ENCODE data around the gene ITIH5.

The ITIH5 gene

DNA sequence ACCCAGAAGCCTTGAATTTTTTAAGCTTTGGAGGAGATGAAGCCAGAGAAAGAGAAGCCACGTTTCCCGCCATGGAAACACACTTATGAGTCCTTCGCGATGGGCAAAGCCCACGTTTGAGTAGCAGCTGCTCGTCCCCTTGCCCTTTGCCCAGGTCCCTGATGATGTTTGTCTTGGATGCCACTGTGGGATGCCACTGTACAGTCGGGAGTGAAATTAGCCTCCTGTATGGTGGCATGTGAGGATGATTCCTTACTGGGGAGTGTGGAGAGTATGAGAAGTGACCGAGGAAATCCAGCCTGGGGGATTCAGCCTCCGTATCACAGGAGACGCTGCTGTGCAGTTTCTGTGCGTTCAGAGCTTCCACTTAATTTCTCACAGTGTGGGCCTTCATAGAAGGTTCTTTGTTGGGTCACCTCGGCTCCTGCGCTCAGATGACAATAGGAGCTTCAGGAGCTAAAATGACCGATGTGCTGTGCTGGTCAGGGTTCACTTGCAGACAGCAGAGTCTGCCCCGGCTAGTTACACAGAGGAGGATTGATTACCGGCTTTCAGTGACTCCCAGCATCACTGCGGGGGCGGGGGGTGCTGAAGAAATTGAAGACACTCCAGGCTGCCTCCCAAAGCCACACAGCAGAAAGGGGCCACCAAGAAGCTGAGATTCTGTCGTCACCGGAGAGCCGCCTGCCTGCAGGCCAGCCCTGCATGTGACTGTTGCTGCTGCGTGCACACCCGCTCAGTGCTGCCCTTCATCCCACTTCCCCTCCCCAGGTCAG is 133.9 kb downstream of the ITIH5 start:
- TF ChIP-seq, protein P1, sequence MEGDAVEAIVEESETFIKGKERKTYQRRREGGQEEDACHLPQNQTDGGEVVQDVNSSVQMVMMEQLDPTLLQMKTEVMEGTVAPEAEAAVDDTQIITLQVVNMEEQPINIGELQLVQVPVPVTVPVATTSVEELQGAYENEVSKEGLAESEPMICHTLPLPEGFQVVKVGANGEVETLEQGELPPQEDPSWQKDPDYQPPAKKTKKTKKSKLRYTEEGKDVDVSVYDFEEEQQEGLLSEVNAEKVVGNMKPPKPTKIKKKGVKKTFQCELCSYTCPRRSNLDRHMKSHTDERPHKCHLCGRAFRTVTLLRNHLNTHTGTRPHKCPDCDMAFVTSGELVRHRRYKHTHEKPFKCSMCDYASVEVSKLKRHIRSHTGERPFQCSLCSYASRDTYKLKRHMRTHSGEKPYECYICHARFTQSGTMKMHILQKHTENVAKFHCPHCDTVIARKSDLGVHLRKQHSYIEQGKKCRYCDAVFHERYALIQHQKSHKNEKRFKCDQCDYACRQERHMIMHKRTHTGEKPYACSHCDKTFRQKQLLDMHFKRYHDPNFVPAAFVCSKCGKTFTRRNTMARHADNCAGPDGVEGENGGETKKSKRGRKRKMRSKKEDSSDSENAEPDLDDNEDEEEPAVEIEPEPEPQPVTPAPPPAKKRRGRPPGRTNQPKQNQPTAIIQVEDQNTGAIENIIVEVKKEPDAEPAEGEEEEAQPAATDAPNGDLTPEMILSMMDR (conservative IDR thresholded peaks at IDR 0.05; ENCODE audit: low read length): no peak
- DNase-seq (ENCODE audit: low read depth): no peak
- no peak overlapping the region for H3K4me3 ChIP-seq (ENCODE audit: low read length)

DNA sequence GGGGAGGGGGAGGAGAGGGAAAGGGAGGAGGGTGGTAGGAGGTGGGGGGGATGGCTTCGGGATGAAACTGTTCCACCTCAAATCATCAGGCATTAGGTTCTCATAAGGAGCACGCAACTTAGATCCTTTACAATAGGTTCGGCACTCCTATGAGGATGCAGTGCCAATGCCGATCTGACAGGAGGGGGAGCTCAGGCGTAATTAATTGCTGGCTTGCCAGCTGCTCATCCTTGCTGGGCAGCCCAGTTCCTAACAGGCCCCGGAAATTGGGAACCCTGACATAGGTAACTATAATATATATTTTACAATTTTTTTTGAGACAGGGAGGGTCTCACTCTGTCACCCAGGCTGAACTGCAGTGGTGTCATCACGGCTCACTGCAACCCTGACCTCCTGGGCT is 137.1 kb downstream of the ITIH5 start:
- TF ChIP-seq, protein P1 (conservative IDR thresholded peaks at IDR 0.05; ENCODE audit: low read length): peak; percentile 40
- no peak overlapping the region for H3K4me3 ChIP-seq (ENCODE audit: low read length)
- DNase-seq (ENCODE audit: low read depth): peak; percentile 12

DNA sequence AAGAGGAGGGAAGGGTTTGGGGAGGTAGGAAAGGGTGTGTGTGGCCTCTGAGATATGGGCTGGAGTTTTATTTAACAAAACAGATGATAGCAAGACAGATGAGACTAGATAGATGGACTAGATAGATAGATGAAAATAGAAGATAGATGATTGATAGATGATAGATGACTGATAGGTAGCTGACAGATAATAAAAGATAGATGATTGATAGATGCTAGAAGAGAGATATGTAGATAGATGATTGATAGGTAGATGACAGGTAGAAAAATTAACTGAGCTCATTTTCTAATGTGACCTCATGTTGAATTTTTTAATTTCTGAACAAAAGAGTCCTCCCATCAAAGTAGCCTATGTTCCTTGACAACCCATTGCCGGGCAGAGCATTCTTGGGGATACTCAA is 139.3 kb downstream of the ITIH5 start:
- DNase-seq (ENCODE audit: low read depth): no peak
- TF ChIP-seq, protein P1 (conservative IDR thresholded peaks at IDR 0.05; ENCODE audit: low read length): no peak
- H3K4me3 ChIP-seq (ENCODE audit: low read length): no peak overlapping the region

DNA sequence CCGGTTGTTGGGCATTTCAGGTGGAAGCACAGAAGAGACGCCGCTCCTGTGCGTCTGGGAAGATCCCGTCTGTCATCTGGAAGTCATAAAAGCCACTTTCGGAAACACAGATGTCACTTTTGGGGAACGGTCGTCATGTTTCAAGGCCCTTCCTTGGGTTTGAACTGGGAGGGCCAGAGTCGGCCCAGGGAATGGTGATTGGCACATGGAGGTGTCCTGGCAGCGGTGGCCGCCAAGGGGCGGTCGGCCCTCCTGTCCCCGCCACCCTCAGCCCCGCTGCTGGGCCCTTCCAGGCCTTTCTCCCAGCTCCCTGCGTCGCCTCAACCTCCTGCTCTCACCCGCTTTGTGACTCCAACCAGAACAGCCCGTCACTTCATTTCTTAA is 140.8 kb downstream of the ITIH5 start:
- H3K4me3 ChIP-seq (ENCODE audit: low read length): peak overlapping the region; percentile 41
- TF ChIP-seq, protein P1 (conservative IDR thresholded peaks at IDR 0.05; ENCODE audit: low read length): no peak

DNA sequence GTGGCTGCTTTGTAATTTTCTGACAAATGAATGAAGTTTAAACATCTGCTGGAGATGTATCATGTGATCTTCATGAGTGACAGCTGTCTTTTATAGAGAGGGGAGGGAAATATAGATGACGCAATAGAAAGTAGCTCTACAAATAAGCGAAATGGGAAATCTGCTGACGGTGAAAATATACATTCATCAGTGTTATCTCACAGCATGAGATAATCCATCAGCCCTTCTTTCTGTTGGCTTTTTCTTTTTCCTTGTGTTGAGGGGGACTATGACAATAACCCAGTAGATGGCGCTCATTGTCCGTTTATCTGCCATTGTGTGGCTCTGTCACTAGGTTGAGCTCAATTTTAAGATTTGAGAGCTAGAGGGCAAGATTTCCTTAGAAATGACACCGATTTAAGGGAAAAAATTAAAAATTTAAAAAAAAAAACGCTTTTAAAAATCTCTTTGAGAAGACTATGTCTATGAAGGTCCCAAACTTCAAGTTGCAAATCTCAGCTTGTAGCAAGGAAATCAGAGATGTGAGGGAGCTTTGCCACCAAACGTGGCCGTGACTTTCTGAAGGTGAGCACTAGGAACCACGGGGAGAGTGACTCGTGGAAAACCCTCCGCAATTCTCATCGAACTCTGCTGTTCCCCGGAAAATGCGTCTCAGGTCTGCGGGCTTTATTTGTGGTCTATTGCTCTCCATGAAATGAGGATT is 141.3 kb downstream of the ITIH5 start:
- H3K4me3 ChIP-seq (ENCODE audit: low read length): peak overlapping the region; percentile 41
- peak; percentile 70 for DNase-seq (ENCODE audit: low read depth)
- TF ChIP-seq, protein P1 (conservative IDR thresholded peaks at IDR 0.05; ENCODE audit: low read length): peak; percentile 89

More for the DNA sequence above, 140.8 kb downstream of the ITIH5 start:
- no peak for DNase-seq (ENCODE audit: low read depth)

DNA sequence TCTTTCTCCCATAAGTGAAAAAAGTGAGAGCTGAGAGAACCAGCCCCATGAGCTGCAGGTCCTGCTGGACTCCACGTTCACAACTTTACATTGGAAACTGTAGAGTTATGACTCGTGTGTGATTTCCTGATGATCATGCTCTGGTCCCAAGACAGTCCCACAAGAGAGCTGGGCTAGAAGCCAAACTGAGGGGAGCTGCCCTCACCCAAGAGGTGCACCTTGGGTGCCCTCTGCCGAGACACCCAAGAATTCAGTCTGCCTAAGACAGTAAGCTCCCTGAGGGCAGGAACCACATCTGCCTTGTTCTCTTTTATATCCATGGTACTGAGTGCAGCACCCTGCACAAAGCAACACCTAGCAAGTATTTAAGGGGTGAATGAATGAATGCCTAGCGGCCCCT is 143.1 kb downstream of the ITIH5 start:
- no peak overlapping the region for H3K4me3 ChIP-seq (ENCODE audit: low read length)
- TF ChIP-seq, protein P1 (conservative IDR thresholded peaks at IDR 0.05; ENCODE audit: low read length): no peak
- no peak for DNase-seq (ENCODE audit: low read depth)
